Stomach (tissue), 4 donors: ENCODE measurements around the gene FGF14.

Experiments used
- CTCF ChIP-seq, 7 experiments: fragments of 450-650 bp in 4 of 7; fragments of 200-600 bp in 3 of 7; sonication (generic) in 3 of 7; IDR thresholded peaks; one replicate each; pipeline ENCODE4 v1.5.1; 2016 to 2019; ENCODE audit warnings: antibody characterized with exemption in 7 of 7, control low read depth in 2 of 7, mild to moderate bottlenecking in 1 of 7
- POLR2AphosphoS5 ChIP-seq, 3 donors: sonication (generic); formaldehyde crosslinking; IDR thresholded peaks; one replicate each; pipeline ENCODE4 v1.6.1; 2016; ENCODE audit warnings: antibody characterized with exemption in 3 of 3

GRCh38 chr13:102207680-102208342 is 194.0 kb downstream of the FGF14 start:
- TF ChIP-seq CTCF (IDR thresholded peaks at IDR 0.05): no peak
- no peak for TF ChIP-seq POLR2AphosphoS5 (IDR thresholded peaks at IDR 0.05)
